ENCODE data around the gene ADGRL3. TPM values are rescaled to one million over a fixed set of nuclear protein-coding genes. Genes with fewer than 3 reads are reported as not detected.
"Not testable (repeated sequence)": the region's sequence is repeated elsewhere in the genome, so short reads cannot be mapped to it uniquely, and the experiment has no call there.

Gene ADGRL3
- total RNA-seq, 3 donors from 2014 or later = 4.3 to 10.8 (median 4.3) TPM

DNA sequence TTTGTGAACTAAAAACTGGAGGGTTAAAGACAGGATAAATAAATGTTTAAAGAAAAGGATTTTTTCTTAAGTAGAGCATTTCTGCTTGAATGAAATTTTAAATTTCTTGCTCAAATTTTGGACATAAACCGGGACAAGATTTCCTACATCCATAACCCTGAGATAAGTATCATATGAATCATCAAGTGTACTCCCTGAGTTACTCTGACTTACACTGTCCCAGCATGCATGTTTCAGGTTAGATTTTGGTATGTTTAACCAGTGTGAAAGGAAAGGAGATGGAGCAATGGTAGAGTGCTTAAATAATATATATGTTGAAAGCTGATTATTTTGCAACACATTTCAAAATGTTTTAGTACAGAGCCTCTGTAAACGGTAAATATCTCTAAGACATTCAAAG is 175.2 kb downstream of the ADGRL3 start:
- intact Hi-C loops (cut with DNase I, micrococcal nuclease) = no loop called here
- DNase-seq = no peak
- H3K4me3 ChIP-seq = no peak overlapping the region
- H3K4me1 ChIP-seq (ENCODE audit: low read depth) = no peaks in the 10 kb centered on the region
- no peaks in the 10 kb centered on the region for H3K36me3 ChIP-seq (ENCODE audit: low read depth)
- ATAC-seq = no peak
- H3K9me3 ChIP-seq = no peaks in the 10 kb centered on the region
- TF ChIP-seq, protein P1, sequence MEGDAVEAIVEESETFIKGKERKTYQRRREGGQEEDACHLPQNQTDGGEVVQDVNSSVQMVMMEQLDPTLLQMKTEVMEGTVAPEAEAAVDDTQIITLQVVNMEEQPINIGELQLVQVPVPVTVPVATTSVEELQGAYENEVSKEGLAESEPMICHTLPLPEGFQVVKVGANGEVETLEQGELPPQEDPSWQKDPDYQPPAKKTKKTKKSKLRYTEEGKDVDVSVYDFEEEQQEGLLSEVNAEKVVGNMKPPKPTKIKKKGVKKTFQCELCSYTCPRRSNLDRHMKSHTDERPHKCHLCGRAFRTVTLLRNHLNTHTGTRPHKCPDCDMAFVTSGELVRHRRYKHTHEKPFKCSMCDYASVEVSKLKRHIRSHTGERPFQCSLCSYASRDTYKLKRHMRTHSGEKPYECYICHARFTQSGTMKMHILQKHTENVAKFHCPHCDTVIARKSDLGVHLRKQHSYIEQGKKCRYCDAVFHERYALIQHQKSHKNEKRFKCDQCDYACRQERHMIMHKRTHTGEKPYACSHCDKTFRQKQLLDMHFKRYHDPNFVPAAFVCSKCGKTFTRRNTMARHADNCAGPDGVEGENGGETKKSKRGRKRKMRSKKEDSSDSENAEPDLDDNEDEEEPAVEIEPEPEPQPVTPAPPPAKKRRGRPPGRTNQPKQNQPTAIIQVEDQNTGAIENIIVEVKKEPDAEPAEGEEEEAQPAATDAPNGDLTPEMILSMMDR (IDR thresholded peaks at IDR 0.05) = no peak

- TF ChIP-seq, protein P1 (IDR thresholded peaks at IDR 0.05) = no peak
- DNase-seq = no peak
- H3K4me3 ChIP-seq = no peak overlapping the region
- no peaks in the 10 kb centered on the region for H3K9me3 ChIP-seq
- intact Hi-C loops (cut with DNase I, micrococcal nuclease) = no loop called here
- ATAC-seq = no peak
- no peaks in the 10 kb centered on the region for H3K36me3 ChIP-seq (ENCODE audit: low read depth)
- H3K4me1 ChIP-seq (ENCODE audit: low read depth) = no peaks in the 10 kb centered on the region
Measured at GRCh38 chr4:61376301-61376700, 176.2 kb downstream of the ADGRL3 start.

- intact Hi-C loops (cut with DNase I, micrococcal nuclease) = no loop called here
- TF ChIP-seq, protein P1 (IDR thresholded peaks at IDR 0.05) = no peak
- no peaks in the 10 kb centered on the region for H3K9me3 ChIP-seq
Measured at GRCh38 chr4:61379406-61379805, 179.3 kb downstream of the ADGRL3 start.

GRCh38 chr4:61380865-61381264 is 180.7 kb downstream of the ADGRL3 start:
- Histone ChIP-seq H3K36me3 (ENCODE audit: low read depth) (no peaks in the 10 kb centered on the region), H3K4me1 (ENCODE audit: low read depth) (no peaks in the 10 kb centered on the region), H3K9me3 (no peaks in the 10 kb centered on the region), H3K4me3 (no peak overlapping the region)
- DNase-seq = no peak
- TF ChIP-seq, protein P1 (IDR thresholded peaks at IDR 0.05) = no peak
- intact Hi-C loops (cut with DNase I, micrococcal nuclease) = no loop called here
- ATAC-seq = no peak

More at GRCh38 chr4:61379406-61379805, 179.3 kb downstream of the ADGRL3 start:
- H3K36me3 ChIP-seq (ENCODE audit: low read depth) = no peaks in the 10 kb centered on the region
- H3K4me1 ChIP-seq (ENCODE audit: low read depth) = no peaks in the 10 kb centered on the region
- no peak overlapping the region for H3K4me3 ChIP-seq
- ATAC-seq (no peak), DNase-seq (no peak)

DNA sequence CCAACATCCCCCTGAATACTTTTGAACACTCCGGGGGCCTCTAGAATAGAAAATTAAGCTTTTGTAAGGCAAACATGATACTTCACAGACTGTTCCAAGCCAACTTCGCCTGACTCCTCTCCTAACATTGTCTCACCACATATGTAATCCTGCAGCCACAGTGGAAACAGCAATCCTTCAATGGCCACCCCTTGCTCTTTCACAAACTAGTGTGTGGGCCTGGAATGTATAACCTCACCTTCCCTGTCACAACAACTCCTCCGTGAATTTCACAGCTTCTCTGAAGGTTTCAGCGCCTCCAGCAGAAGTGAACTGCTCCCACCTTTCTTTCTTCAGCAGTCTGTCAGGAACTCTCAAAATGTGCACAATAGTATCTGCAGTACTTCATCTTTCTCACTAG is 185.1 kb downstream of the ADGRL3 start:
- Histone ChIP-seq H3K4me3 (no peak overlapping the region), H3K36me3 (ENCODE audit: low read depth) (no peaks in the 10 kb centered on the region), H3K9me3 (no peaks in the 10 kb centered on the region), H3K4me1 (ENCODE audit: low read depth) (no peaks in the 10 kb centered on the region)
- TF ChIP-seq, protein P1 (IDR thresholded peaks at IDR 0.05) = no peak
- no peak for DNase-seq
- intact Hi-C loops (cut with DNase I, micrococcal nuclease) = no loop called here
- no peak for ATAC-seq

- intact Hi-C loops (cut with DNase I, micrococcal nuclease); H3K4me3 ChIP-seq; H3K36me3 ChIP-seq (ENCODE audit: low read depth); DNase-seq; ATAC-seq; H3K9me3 ChIP-seq; H3K4me1 ChIP-seq (ENCODE audit: low read depth): not testable (repeated sequence)
Measured at GRCh38 chr4:61387372-61387771, 187.2 kb downstream of the ADGRL3 start.
